ENCODE measurements around the gene KLF11.

KLF11 gene

GRCh38 chr2:10059552-10060335, 16.4 kb downstream of the KLF11 start:
- no peak for DNase-seq (ENCODE audit: low read depth, low spot score)

GRCh38 chr2:10061221-10061925, 18.0 kb downstream of the KLF11 start:
- no peaks in the 10 kb centered on the region for H3K9me3 ChIP-seq (ENCODE audit: low read depth, low read length)
- no peak overlapping the region for H3K9ac ChIP-seq (ENCODE audit: insufficient read length)
- no peak overlapping the region for H3K4me3 ChIP-seq
- no peaks in the 10 kb centered on the region for H3K36me3 ChIP-seq (ENCODE audit: insufficient read depth, low read length)
- H3K27ac ChIP-seq, result no peak overlapping the region
- no peak for DNase-seq (ENCODE audit: low read depth, low spot score)
- no peak for TF ChIP-seq EZH2 (IDR thresholded peaks at IDR 0.05)
- TF ChIP-seq FOXP2 (optimal IDR thresholded peaks at IDR 0.05; ENCODE audit: control extremely low read depth, extremely low read length, insufficient read depth), result no peak
- no peak for TF ChIP-seq POLR2AphosphoS5 (IDR thresholded peaks at IDR 0.05; ENCODE audit: borderline replicate concordance, low read depth, low read length)

More at GRCh38 chr2:10059552-10060335, 16.4 kb downstream of the KLF11 start:
- H3K36me3 ChIP-seq (ENCODE audit: insufficient read depth, low read length), result no peaks in the 10 kb centered on the region
- H3K9ac ChIP-seq (ENCODE audit: insufficient read length), result no peak overlapping the region
- no peak overlapping the region for H3K27ac ChIP-seq
- no peaks in the 10 kb centered on the region for H3K9me3 ChIP-seq (ENCODE audit: low read depth, low read length)
- no peak overlapping the region for H3K4me3 ChIP-seq
- TF ChIP-seq FOXP2 (optimal IDR thresholded peaks at IDR 0.05; ENCODE audit: control extremely low read depth, extremely low read length, insufficient read depth), result no peak
- no peak for TF ChIP-seq EZH2 (IDR thresholded peaks at IDR 0.05)
- TF ChIP-seq POLR2AphosphoS5 (IDR thresholded peaks at IDR 0.05; ENCODE audit: borderline replicate concordance, low read depth, low read length), result no peak

- no peak overlapping the region for H3K4me3 ChIP-seq
- no peak for TF ChIP-seq FOXP2 (optimal IDR thresholded peaks at IDR 0.05; ENCODE audit: control extremely low read depth, extremely low read length, insufficient read depth)
- no peak for TF ChIP-seq POLR2AphosphoS5 (IDR thresholded peaks at IDR 0.05; ENCODE audit: borderline replicate concordance, low read depth, low read length)
- TF ChIP-seq EZH2 (IDR thresholded peaks at IDR 0.05), result no peak
- H3K36me3 ChIP-seq (ENCODE audit: insufficient read depth, low read length), result no peaks in the 10 kb centered on the region
- H3K27ac ChIP-seq, result no peak overlapping the region
- no peak overlapping the region for H3K9ac ChIP-seq (ENCODE audit: insufficient read length)
- no peaks in the 10 kb centered on the region for H3K9me3 ChIP-seq (ENCODE audit: low read depth, low read length)
- DNase-seq (ENCODE audit: low read depth, low spot score), result no peak
These were observed 19.6 kb downstream of the KLF11 start for GRCh38 chr2:10062931-10063365.

GRCh38 chr2:10063566-10063965, 20.2 kb downstream of the KLF11 start:
- H3K9me3 ChIP-seq (ENCODE audit: low read depth, low read length), result no peaks in the 10 kb centered on the region
- no peak overlapping the region for H3K9ac ChIP-seq (ENCODE audit: insufficient read length)
- no peak for DNase-seq (ENCODE audit: low read depth, low spot score)
- no peaks in the 10 kb centered on the region for H3K36me3 ChIP-seq (ENCODE audit: insufficient read depth, low read length)
- H3K4me3 ChIP-seq, result no peak overlapping the region
- no peak overlapping the region for H3K27ac ChIP-seq
- no peak for TF ChIP-seq POLR2AphosphoS5 (IDR thresholded peaks at IDR 0.05; ENCODE audit: borderline replicate concordance, low read depth, low read length)
- no peak for TF ChIP-seq EZH2 (IDR thresholded peaks at IDR 0.05)
- no peak for TF ChIP-seq FOXP2 (optimal IDR thresholded peaks at IDR 0.05; ENCODE audit: control extremely low read depth, extremely low read length, insufficient read depth)

- Histone ChIP-seq H3K27ac (no peak overlapping the region), H3K9me3 (ENCODE audit: low read depth, low read length) (no peaks in the 10 kb centered on the region), H3K9ac (ENCODE audit: insufficient read length) (no peak overlapping the region), H3K36me3 (ENCODE audit: insufficient read depth, low read length) (no peaks in the 10 kb centered on the region), H3K4me3 (no peak overlapping the region)
- TF ChIP-seq EZH2 (IDR thresholded peaks at IDR 0.05) (no peak), FOXP2 (optimal IDR thresholded peaks at IDR 0.05; ENCODE audit: control extremely low read depth, extremely low read length, insufficient read depth) (no peak), POLR2AphosphoS5 (IDR thresholded peaks at IDR 0.05; ENCODE audit: borderline replicate concordance, low read depth, low read length) (no peak)
- DNase-seq (ENCODE audit: low read depth, low spot score), result no peak
These were observed 21.8 kb downstream of the KLF11 start for GRCh38 chr2:10064932-10065772.

GRCh38 chr2:10065773-10066055, 22.4 kb downstream of the KLF11 start:
- TF ChIP-seq FOXP2 (optimal IDR thresholded peaks at IDR 0.05; ENCODE audit: control extremely low read depth, extremely low read length, insufficient read depth) (no peak), EZH2 (IDR thresholded peaks at IDR 0.05) (no peak), POLR2AphosphoS5 (IDR thresholded peaks at IDR 0.05; ENCODE audit: borderline replicate concordance, low read depth, low read length) (no peak)
- Histone ChIP-seq H3K27ac (no peak overlapping the region), H3K9me3 (ENCODE audit: low read depth, low read length) (no peaks in the 10 kb centered on the region), H3K36me3 (ENCODE audit: insufficient read depth, low read length) (no peaks in the 10 kb centered on the region), H3K9ac (ENCODE audit: insufficient read length) (no peak overlapping the region), H3K4me3 (no peak overlapping the region)
- DNase-seq (ENCODE audit: low read depth, low spot score), result no peak

GRCh38 chr2:10067330-10067729, 24.0 kb downstream of the KLF11 start:
- Histone ChIP-seq H3K4me3 (no peak overlapping the region), H3K9me3 (ENCODE audit: low read depth, low read length) (no peaks in the 10 kb centered on the region), H3K9ac (ENCODE audit: insufficient read length) (no peak overlapping the region), H3K36me3 (ENCODE audit: insufficient read depth, low read length) (no peaks in the 10 kb centered on the region), H3K27ac (no peak overlapping the region)
- no peak for TF ChIP-seq POLR2AphosphoS5 (IDR thresholded peaks at IDR 0.05; ENCODE audit: borderline replicate concordance, low read depth, low read length)
- no peak for TF ChIP-seq FOXP2 (optimal IDR thresholded peaks at IDR 0.05; ENCODE audit: control extremely low read depth, extremely low read length, insufficient read depth)
- no peak for TF ChIP-seq EZH2 (IDR thresholded peaks at IDR 0.05)
- DNase-seq (ENCODE audit: low read depth, low spot score), result no peak

- Histone ChIP-seq H3K9me3 (ENCODE audit: low read depth, low read length) (no peaks in the 10 kb centered on the region), H3K4me3 (no peak overlapping the region), H3K27ac (no peak overlapping the region), H3K36me3 (ENCODE audit: insufficient read depth, low read length) (no peaks in the 10 kb centered on the region), H3K9ac (ENCODE audit: insufficient read length) (no peak overlapping the region)
- no peak for DNase-seq (ENCODE audit: low read depth, low spot score)
- TF ChIP-seq FOXP2 (optimal IDR thresholded peaks at IDR 0.05; ENCODE audit: control extremely low read depth, extremely low read length, insufficient read depth), result no peak
- TF ChIP-seq EZH2 (IDR thresholded peaks at IDR 0.05), result no peak
- no peak for TF ChIP-seq POLR2AphosphoS5 (IDR thresholded peaks at IDR 0.05; ENCODE audit: borderline replicate concordance, low read depth, low read length)
These were observed 24.5 kb downstream of the KLF11 start for GRCh38 chr2:10067881-10068280.

All from SK-N-MC (cell line).